Stomach (tissue), 4 donors: ENCODE measurements around the gene GBA3.

Experiments used
- CTCF ChIP-seq, 7 experiments: fragments of 450-650 bp in 4 of 7; fragments of 200-600 bp in 3 of 7; sonication (generic) in 3 of 7; IDR thresholded peaks; one replicate each; pipeline ENCODE4 v1.5.1; 2016 to 2019; ENCODE audit warnings: antibody characterized with exemption in 7 of 7, control low read depth in 2 of 7, mild to moderate bottlenecking in 1 of 7
- POLR2A ChIP-seq, 4 donors: fragments of 450-650 bp; IDR thresholded peaks; one replicate each; pipeline ENCODE4 v1.6.1; 2016; ENCODE audit warnings: antibody characterized with exemption in 4 of 4, control low read depth in 2 of 4, mild to moderate bottlenecking in 1 of 4, moderate library complexity in 1 of 4
- POLR2AphosphoS5 ChIP-seq, 3 donors: sonication (generic); formaldehyde crosslinking; IDR thresholded peaks; one replicate each; pipeline ENCODE4 v1.6.1; 2016; ENCODE audit warnings: antibody characterized with exemption in 3 of 3

GRCh38 chr4:22650771-22651170, 42.0 kb upstream of the GBA3 start:
- TF ChIP-seq POLR2AphosphoS5 (IDR thresholded peaks at IDR 0.05), result no peak
- TF ChIP-seq CTCF (IDR thresholded peaks at IDR 0.05), result no peak
- no peak for TF ChIP-seq POLR2A (IDR thresholded peaks at IDR 0.05)
